Peyer's patch (tissue), 4 donors: Measurements from ENCODE around the gene POLR2B. TPM values are rescaled to one million over a fixed set of nuclear protein-coding genes. Genes with fewer than 3 reads are reported as not detected.

ENCODE experiments used
- DNase-seq, 3 donors: peaks; one replicate each; pipeline ENCODE4 v3.0.0-alpha.2; 2017 to 2019
- H3K27ac ChIP-seq, 4 donors: fragments of 200-600 bp; sonication (generic); one replicate each; pipeline ENCODE4 v1.5.1; 2016 to 2019
- H3K27me3 ChIP-seq, 2 donors: fragments of 200-600 bp; sonication (generic); one replicate each; pipeline ENCODE4 v1.5.1; 2019
- H3K36me3 ChIP-seq, 3 donors: fragments of 200-600 bp; sonication (generic); one replicate each; pipeline ENCODE4 v1.5.1; 2016 to 2019
- H3K4me1 ChIP-seq, 4 donors: fragments of 200-600 bp; sonication (generic); one replicate each; pipeline ENCODE4 v1.5.1; 2016 to 2019
- H3K4me3 ChIP-seq, 4 donors: fragments of 200-600 bp; sonication (generic); 1 replicate in 3 of 4; 2 replicates in 1 of 4; pipeline ENCODE4 v1.5.1; 2016 to 2019; ENCODE audit warnings: mild to moderate bottlenecking in 1 of 4
- H3K9me3 ChIP-seq, 4 donors: fragments of 200-600 bp; sonication (generic); one replicate each; pipeline ENCODE4 v1.5.1; 2016 to 2019; ENCODE audit warnings: mild to moderate bottlenecking in 1 of 4
- POLR2A ChIP-seq, 2 donors: fragments of 450-650 bp; IDR thresholded peaks; one replicate each; pipeline ENCODE4 v1.5.1; 2017; ENCODE audit warnings: antibody characterized with exemption in 2 of 2, mild to moderate bottlenecking in 2 of 2, moderate library complexity in 2 of 2
- total RNA-seq, 4 donors: library from RNA; depleted of rRNA; stranded (reverse); fragments of >200 nt; gene quantifications; one replicate each; pipeline ENCODE4 v1.1.0, GENCODE V29; 2016
- TF ChIP-seq, protein P1 (sequence below), 6 experiments: fragments of 450-650 bp in 4 of 6; fragments of 200-600 bp in 2 of 6; sonication (generic) in 1 of 6; IDR thresholded peaks; one replicate each; pipeline ENCODE4 v1.5.1; 2017 to 2019; ENCODE audit warnings: antibody characterized with exemption in 6 of 6, mild to moderate bottlenecking in 3 of 6, moderate library complexity in 1 of 6

The POLR2B gene
- total RNA-seq, 4 donors from 2014 or later: 81.5 to 117 (median 87.3) TPM

DNA sequence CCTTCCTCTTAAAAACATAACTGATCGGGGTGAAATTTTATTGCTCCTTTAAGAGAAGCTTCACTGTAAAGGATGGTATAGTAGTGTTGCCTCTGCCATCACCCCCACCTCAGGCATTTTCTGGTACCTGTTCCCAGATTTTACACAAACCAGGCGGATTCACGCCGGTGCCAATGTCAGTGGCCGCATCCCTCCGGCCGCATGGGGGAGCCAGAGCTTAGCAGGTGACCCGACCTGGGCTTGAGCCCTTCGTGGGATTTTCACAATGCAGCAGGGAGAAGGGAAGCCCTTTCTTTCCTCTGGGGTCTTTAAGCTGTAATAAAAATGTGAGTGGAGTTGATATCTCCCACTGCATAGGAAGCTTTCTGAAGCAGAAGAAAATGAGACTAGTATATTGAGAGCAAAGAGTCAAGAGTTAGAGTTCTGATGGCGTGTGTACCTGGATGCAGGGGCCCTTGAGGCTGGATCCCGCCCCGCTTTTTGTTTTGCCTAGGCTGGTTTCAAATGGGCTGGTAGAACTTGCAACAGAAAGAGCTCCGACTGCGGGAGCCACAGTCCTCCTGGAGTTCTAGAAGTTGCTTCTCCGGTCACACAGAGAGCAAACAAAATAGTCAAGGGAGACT is 59.4 kb downstream of the POLR2B start:
- H3K27me3 ChIP-seq: no peaks in the 10 kb centered on the region
- peak in 2 of 3 donors; percentile 70 to 78 for DNase-seq
- H3K9me3 ChIP-seq: no peaks in the 10 kb centered on the region
- TF ChIP-seq, protein P1, sequence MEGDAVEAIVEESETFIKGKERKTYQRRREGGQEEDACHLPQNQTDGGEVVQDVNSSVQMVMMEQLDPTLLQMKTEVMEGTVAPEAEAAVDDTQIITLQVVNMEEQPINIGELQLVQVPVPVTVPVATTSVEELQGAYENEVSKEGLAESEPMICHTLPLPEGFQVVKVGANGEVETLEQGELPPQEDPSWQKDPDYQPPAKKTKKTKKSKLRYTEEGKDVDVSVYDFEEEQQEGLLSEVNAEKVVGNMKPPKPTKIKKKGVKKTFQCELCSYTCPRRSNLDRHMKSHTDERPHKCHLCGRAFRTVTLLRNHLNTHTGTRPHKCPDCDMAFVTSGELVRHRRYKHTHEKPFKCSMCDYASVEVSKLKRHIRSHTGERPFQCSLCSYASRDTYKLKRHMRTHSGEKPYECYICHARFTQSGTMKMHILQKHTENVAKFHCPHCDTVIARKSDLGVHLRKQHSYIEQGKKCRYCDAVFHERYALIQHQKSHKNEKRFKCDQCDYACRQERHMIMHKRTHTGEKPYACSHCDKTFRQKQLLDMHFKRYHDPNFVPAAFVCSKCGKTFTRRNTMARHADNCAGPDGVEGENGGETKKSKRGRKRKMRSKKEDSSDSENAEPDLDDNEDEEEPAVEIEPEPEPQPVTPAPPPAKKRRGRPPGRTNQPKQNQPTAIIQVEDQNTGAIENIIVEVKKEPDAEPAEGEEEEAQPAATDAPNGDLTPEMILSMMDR (IDR thresholded peaks at IDR 0.05): peak in 4 of 6 experiments; percentile 43 to 61 (median 55)
- TF ChIP-seq POLR2A (IDR thresholded peaks at IDR 0.05): no peak
- no peaks in the 10 kb centered on the region for H3K36me3 ChIP-seq
- peaks cover 0 to 4% (median 0%) of the 10 kb centered on the region in 4 donors for H3K4me1 ChIP-seq
- no peak overlapping the region for H3K4me3 ChIP-seq
- H3K27ac ChIP-seq: no peak overlapping the region

- H3K4me3 ChIP-seq: no peak overlapping the region
- TF ChIP-seq POLR2A (IDR thresholded peaks at IDR 0.05): no peak
- no peak overlapping the region for H3K27ac ChIP-seq
- H3K9me3 ChIP-seq: no peaks in the 10 kb centered on the region
- peaks cover 0 to 13% (median 0%) of the 10 kb centered on the region in 4 donors for H3K4me1 ChIP-seq
- no peaks in the 10 kb centered on the region for H3K27me3 ChIP-seq
- no peaks in the 10 kb centered on the region for H3K36me3 ChIP-seq
- DNase-seq: no peak
Observed at GRCh38 chr4:57039345-57039744, 60.6 kb downstream of the POLR2B start.

DNA sequence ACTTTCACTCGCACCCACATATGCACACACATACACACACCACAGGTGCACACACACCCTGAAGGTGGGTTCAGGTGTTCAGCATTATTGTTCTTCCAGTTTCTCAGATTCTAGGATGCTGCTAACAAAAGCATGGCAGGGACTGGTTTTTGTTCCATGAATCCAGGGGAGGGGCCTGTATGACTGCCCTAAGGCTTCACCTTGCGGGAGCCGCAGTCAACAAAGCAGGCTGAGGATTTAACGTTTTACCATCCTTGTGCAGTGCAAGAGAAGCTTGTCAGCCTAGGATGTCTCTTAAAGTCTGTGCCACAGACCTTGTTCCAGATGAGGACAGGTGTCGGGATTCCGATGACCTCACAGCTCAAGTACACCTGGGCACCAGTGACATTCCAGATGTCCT is 61.8 kb downstream of the POLR2B start:
- no peak overlapping the region for H3K27ac ChIP-seq
- H3K4me1 ChIP-seq: peaks cover 0 to 15% (median 0%) of the 10 kb centered on the region in 4 donors

GRCh38 chr4:57041020-57041419 is 62.3 kb downstream of the POLR2B start:
- TF ChIP-seq, protein P1 (IDR thresholded peaks at IDR 0.05): no peak
- TF ChIP-seq POLR2A (IDR thresholded peaks at IDR 0.05): no peak
- DNase-seq: no peak
- Histone ChIP-seq H3K27me3 (no peaks in the 10 kb centered on the region), H3K27ac (no peak overlapping the region), H3K9me3 (no peaks in the 10 kb centered on the region), H3K36me3 (no peaks in the 10 kb centered on the region), H3K4me1 (peaks cover 0 to 15% (median 0%) of the 10 kb centered on the region in 4 donors), H3K4me3 (no peak overlapping the region)

More for the DNA sequence above, 61.8 kb downstream of the POLR2B start:
- no peaks in the 10 kb centered on the region for H3K9me3 ChIP-seq
- no peaks in the 10 kb centered on the region for H3K36me3 ChIP-seq
- no peak overlapping the region for H3K4me3 ChIP-seq
- H3K27me3 ChIP-seq: no peaks in the 10 kb centered on the region
- no peak for DNase-seq
- no peak for TF ChIP-seq POLR2A (IDR thresholded peaks at IDR 0.05)
- TF ChIP-seq, protein P1 (IDR thresholded peaks at IDR 0.05): no peak

DNA sequence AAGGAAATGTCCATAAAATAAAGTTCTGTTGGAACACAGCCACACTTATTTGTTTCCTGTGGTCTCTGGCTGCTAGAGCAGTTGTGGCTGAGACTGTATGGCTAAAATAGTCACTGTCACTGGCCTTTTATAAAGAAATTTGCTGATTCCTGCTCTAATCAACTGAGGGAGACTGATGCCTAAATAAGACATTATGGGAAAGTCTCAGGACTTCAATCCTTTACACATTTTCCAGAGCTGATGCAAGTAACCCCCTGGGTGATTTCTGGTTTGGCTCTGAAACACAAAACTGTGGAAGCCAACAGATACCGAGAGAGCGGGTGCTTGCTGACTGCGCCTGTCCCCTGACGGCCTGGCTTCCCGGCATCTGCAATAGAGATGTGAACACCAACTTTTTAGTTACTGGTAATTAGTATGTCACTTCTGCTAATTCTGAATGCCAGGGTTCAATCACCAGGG is 64.0 kb downstream of the POLR2B start:
- no peaks in the 10 kb centered on the region for H3K27me3 ChIP-seq
- H3K9me3 ChIP-seq: no peaks in the 10 kb centered on the region
- TF ChIP-seq, protein P1 (IDR thresholded peaks at IDR 0.05): no peak
- TF ChIP-seq POLR2A (IDR thresholded peaks at IDR 0.05): no peak
- DNase-seq: no peak
- no peak overlapping the region for H3K4me3 ChIP-seq
- peak overlapping the region in 2 of 4 donors; percentile 55 to 65 for H3K27ac ChIP-seq
- peaks cover 0 to 15% (median 0%) of the 10 kb centered on the region in 4 donors for H3K4me1 ChIP-seq
- H3K36me3 ChIP-seq: no peaks in the 10 kb centered on the region

DNA sequence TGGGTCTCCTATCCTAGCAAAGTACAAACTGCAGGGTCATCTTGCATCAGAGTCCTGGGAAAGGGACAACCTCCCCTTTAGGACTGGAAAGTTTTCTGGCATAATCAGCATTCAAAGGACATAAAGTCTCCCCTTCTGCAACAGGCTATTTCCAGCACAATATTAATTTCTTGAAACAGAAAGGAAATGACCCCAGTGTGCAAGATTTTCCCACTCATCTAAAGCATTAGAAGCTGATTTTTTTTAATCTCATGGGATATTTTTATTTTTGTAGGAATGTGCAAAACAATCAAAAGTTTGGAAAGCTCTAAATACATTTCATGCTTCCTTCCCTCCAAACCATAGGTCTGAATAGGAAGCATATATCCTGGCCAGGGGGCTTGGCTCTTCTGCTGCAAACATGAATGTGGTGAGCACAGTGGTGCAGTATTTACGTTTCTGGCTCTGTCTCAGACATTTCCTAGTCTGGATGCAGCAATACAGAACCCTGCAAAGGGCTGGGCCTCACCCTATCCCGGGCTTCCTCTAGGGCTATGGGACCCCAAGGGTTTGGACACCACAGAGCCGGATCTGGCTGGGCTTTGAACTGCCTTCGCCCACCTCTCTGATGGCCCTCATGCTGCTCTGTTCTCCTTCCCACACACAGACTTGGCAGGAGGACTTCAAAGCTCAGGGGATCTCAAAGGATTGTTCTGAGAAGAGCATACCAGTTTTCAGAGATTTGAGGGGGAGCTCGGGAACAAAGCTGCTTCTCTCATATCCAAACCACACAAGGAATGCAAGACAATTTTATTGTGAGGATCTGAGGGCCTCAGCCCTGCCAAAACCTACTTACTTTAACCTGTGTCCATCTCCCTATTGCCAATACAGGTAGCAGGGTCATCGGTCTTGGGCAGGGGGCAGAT is 64.9 kb downstream of the POLR2B start:
- Histone ChIP-seq H3K4me1 (peaks cover 0 to 15% (median 0%) of the 10 kb centered on the region in 4 donors), H3K27ac (peak overlapping the region in 3 of 4 donors; percentile 47 to 65 (median 55)), H3K27me3 (no peaks in the 10 kb centered on the region), H3K4me3 (no peak overlapping the region), H3K36me3 (no peaks in the 10 kb centered on the region), H3K9me3 (no peaks in the 10 kb centered on the region)
- TF ChIP-seq, protein P1 (IDR thresholded peaks at IDR 0.05): no peak
- TF ChIP-seq POLR2A (IDR thresholded peaks at IDR 0.05): no peak
- DNase-seq: no peak
